ENCODE results near the gene CPS1.

Gene CPS1

GRCh38 chr2:210556329-210556980 lies at the start of gene CPS1:
TSS of gene CPS1 (plus strand) at chr2:210556599. CDS start at chr2:210556734, 135 bp downstream.
- no peak for DNase-seq

GRCh38 chr2:210515911-210516310 lies 40.5 kb upstream of the CPS1 start:
- no peak for DNase-seq

- DNase-seq = no peak
Measured at GRCh38 chr2:210517264-210517663, 39.1 kb upstream of the CPS1 start.

- peak in 4 of 58 donors; percentile 3 to 27 (median 23) for DNase-seq
Measured at GRCh38 chr2:210519594-210519993, 36.8 kb upstream of the CPS1 start.

GRCh38 chr2:210522399-210522798 lies 34.0 kb upstream of the CPS1 start:
- DNase-seq = no peak

- DNase-seq = no peak
Measured at GRCh38 chr2:210523650-210524289, 32.6 kb upstream of the CPS1 start.

- no peak for DNase-seq
Measured at GRCh38 chr2:210524533-210524932, 31.9 kb upstream of the CPS1 start.

GRCh38 chr2:210527286-210527685 lies 29.1 kb upstream of the CPS1 start:
- DNase-seq = no peak

GRCh38 chr2:210528716-210529115 lies 27.7 kb upstream of the CPS1 start:
- DNase-seq = no peak

GRCh38 chr2:210531050-210531449 lies 25.3 kb upstream of the CPS1 start:
- DNase-seq = no peak

- no peak for DNase-seq
Measured at GRCh38 chr2:210531482-210531881, 24.9 kb upstream of the CPS1 start.

- no peak for DNase-seq
Measured at GRCh38 chr2:210533389-210533788, 23.0 kb upstream of the CPS1 start.

GRCh38 chr2:210534879-210535278 lies 21.5 kb upstream of the CPS1 start:
- no peak for DNase-seq

GRCh38 chr2:210536973-210537650 lies 19.3 kb upstream of the CPS1 start:
- no peak for DNase-seq

GRCh38 chr2:210539035-210539434 lies 17.4 kb upstream of the CPS1 start:
- no peak for DNase-seq

- no peak for DNase-seq
Measured at GRCh38 chr2:210539578-210540416, 16.6 kb upstream of the CPS1 start.

- DNase-seq = no peak
Measured at GRCh38 chr2:210540471-210540870, 15.9 kb upstream of the CPS1 start.

GRCh38 chr2:210540900-210541289 lies 15.5 kb upstream of the CPS1 start:
- DNase-seq = no peak

GRCh38 chr2:210541290-210541902 lies 15.0 kb upstream of the CPS1 start:
- DNase-seq = peak in 6 of 58 donors; percentile 1 to 40 (median 5)

GRCh38 chr2:210544007-210544590 lies 12.3 kb upstream of the CPS1 start:
- no peak for DNase-seq

GRCh38 chr2:210544831-210545230 lies 11.6 kb upstream of the CPS1 start:
- DNase-seq = no peak

Data from anterior cingulate cortex (tissue), 58 donors.